GM12892 (cell line): ENCODE measurements around the gene POM121L12.

Source experiments
- POLR2A ChIP-seq: IDR thresholded peaks from 2 replicates; pipeline ENCODE4 v1.6.1; 2011; ENCODE audit warnings: low read depth, low read length, control low read depth
- POLR2AphosphoS5 ChIP-seq: IDR thresholded peaks from 2 replicates; pipeline ENCODE4 v1.6.1; 2011; ENCODE audit warnings: low read depth, low read length, control low read depth

DNA sequence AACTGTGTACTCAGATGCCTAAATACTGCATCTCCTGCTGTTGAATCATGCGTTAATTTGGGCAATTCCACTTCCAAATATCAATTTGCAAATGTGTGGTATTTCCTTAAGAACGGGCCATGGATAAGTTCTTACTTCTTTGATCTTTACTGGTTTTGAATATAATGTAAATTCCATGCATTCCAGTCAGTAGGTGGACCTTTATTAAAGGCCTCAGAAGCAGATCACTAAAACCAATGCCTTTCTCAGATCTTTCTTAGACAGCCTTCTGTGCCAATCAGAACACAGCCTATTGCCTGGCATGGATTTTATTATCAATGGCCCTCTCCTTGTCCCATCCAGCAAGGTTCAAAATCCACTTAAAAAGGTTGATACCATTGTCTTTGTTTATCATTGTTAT lies 21.5 kb upstream of the POM121L12 start:
- TF ChIP-seq POLR2A (no peak), POLR2AphosphoS5 (no peak)
